ENCODE data around the gene ADM2. TPM values are rescaled to one million over a fixed set of nuclear protein-coding genes. Genes with fewer than 3 reads are reported as not detected.
"Not testable (repeated sequence)": the region's sequence is repeated elsewhere in the genome, so short reads cannot be mapped to it uniquely, and the experiment has no call there.

ADM2 gene, protein sequence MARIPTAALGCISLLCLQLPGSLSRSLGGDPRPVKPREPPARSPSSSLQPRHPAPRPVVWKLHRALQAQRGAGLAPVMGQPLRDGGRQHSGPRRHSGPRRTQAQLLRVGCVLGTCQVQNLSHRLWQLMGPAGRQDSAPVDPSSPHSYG
- total RNA-seq: 2.3 and 3.4 TPM in 2 replicates

DNA sequence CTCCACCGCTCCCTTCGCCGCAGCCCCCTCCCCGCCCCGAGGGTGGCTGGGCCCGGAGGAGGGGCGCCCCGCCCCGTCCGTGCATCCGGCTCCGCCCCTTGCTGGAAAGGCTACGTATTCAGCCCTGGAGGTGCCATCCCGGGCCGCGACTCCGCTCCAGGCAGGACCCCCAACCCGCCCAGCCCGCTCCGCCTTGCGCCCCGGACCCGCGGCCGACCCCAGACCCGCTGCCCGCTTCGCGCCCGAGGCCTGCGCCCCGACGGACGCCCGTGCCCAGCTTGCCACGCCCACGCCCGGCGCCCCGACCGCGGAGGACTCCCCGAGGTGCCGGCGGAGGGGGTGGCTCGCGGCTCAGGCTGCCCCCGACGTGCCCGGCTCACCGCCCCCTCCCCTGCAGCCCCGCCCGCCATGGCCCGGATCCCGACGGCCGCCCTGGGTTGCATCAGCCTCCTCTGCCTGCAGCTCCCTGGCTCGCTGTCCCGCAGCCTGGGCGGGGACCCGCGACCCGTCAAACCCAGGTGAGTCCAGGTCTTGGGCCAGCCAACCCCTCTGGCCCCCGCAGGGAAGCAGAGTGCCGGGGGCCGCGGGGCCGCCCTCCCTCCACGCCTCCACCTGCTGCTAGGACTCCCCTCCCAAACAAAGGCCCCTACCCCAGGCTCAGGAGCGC, at the start of gene ADM2:
ADM2 (plus strand) TSS at position 104 of the 667 bp plus-strand sequence; CDS start at position 409, 305 bp downstream.
- no peak for DNase-seq (ENCODE audit: low read depth)

DNA sequence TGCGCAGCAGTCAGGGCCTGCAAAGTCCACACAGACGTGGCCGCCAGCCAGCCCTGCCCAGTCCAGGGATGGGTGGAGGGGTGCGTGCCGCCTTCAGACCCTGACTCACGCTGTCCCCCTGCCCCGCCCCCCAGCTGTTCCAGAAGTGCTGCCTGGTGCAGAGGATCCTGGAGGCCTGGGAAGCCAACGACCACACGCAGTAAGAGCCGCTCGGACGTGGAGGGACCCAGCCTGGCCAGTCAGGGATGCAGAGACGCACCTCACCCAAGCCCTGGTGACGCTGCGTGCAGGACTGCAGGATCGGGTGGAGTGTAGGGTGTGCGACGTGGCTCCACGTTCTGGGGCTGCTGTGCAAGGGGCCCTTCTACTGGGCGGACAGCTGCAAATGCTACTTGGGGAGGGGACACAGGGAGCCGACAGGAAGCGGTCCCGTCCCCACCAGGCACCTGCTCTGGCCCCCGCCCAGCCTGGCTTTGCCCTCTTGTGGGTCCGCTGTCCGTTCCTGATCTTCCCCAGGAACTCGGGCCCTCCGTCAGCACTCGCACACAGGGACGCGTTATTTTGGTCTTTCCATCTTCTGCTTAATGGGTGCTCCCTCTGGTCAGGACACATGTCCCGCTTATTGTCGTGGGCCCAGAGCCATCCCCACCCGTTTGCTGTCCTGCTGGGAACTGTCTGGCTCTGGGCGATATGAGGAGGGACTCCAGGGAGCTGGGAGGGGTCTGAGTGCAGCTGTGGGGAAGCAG, 49.0 kb upstream of the ADM2 start:
- no peak for DNase-seq (ENCODE audit: low read depth)

DNA sequence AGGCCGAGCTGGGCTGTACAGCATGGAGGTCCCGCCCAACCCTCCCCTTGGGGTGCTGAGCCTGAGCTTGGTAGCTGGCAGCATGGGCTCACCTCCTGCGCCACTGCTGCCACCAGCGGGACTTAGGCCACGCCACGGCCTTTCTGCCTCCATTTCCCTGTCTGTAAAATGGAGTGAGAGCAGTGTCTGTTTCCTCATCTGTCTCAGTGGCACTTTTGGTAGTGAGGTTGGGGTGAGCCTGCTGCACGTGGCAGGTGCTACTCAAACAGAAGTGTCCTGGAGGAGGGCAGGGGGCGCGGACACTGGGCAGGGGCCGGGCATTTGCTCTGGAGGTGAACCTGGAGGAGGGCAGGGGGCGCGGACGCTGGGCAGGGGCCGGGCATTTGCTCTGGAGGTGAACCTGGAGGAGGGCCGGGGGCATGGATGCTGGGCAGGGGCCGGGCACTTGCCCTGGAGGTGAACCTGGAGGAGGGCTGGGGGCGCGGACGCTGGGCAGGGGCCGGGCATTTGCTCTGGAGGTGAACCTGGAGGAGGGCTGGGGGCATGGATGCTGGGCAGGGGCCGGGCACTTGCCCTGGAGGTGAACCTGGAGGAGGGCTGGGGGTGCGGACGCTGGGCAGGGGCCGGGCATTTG, 48.3 kb upstream of the ADM2 start:
- not testable (repeated sequence) for DNase-seq (ENCODE audit: low read depth)

DNA sequence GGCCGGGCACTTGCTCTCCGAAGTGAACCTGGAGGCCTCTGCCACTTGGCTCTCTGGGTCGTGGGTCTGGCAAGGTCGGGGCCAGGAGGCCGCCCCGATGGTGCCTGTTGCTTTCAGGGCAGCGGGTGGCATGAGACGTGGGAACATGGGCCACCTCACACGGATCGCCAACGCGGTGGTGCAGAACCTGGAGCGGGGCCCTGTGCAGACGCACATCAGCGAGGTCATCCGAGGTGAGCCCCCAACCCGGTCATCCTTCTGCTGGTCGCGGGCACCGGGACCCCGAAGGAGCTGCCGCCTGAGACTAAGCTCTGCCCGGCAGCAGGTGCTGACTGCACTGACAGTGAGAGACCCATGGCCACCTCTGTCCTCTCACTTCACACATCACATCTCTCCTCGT, 46.5 kb upstream of the ADM2 start:
- DNase-seq (ENCODE audit: low read depth): no peak

DNA sequence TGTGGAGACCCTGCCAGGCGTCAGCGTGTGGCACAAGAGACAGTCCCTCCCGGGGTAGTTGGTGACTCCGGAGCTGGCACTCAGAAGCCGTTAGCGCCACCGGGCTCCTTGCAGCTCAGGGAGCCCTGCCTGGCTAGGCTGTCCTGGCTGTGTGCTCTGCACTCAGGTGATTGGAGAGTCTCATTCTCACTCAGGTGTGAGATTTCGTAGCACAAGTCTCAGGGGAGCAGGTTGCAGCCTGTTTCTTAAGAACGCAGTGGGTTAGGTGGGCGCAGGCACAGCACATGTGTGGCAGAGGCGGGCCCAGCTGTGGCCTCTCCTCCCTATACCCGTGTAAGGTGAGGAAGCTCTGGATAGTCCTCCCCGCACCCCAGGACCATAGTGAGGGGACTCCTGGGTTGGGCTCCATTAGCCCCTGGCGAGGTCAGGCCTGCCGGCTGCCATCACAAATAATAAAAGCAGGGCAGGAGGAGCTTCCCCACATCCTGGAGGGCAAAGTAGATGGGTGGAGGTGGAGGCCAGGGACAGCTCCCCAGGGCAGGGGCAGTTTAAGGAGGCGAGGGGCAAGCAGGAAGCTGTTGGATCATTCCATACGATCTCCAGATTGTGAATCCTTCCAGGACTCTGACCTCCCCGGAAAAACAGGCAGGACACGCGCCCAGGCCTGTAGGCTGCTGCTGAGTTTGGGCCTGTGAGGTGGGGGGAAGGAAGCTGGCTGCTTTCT, 45.9 kb upstream of the ADM2 start:
- no peak for DNase-seq (ENCODE audit: low read depth)

DNA sequence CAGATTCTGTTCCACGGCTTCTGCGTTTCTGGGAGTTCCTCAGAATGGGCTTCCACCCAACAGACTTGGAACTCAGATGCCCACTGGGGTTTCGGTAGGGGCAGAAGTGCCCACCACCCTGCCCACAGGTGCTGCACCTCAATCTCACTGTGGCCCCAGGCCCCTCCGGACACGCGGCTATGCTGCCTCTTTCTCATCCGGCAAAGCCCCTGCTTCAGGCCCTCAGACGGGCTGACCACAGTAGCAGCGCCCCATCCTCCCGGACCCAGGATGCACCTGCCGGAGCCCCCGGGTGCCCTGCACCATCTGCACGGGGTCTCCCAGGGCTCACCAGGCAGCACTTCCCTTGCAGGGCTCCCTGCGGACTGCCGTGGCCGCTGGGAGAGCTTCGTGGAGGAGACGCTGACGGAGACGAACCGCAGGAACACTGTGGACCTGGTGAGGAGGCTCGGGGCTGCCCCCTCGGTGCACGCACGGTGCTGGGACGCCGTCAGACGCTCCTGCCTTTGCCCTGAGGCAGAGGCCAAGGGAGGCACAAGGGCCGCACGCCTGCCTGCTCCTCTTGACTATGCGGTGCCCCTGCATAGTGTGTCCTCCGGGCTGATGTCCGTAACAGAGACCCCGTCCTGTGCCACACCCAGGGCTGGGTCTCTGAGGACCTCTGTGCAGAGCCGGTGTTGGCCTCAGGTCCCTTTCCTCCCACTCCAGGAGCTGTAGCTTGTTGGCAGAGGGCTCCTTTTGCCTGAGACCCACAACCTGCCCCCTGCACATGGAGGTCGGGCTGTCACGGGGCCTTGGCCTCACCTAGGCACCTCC, 45.1 kb upstream of the ADM2 start:
- DNase-seq (ENCODE audit: low read depth): no peak

DNA sequence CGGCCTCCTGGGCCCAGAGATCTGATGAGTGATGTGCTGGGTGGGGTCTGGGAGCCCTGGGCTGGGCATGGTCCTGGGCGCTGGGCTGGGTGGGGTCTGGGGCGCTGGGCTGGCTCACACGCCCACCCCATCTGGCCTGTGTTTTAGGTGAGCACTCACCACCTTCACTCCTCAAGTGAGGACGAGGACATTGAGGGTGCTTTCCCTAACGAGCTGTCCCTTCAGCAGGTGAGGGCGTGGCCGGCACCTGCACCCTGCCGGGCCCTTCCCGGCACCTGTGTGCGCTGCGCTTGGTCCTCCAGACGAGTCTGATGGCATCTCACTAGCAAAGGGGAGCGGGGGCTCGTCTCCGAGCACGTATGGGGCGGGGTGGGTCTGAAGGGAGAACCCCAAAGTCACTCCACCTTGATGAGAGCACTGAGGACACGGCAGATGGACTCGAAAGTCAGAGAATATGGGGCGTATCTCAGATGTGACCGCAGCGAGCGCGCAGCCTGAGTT, 44.5 kb upstream of the ADM2 start:
- no peak for DNase-seq (ENCODE audit: low read depth)

DNA sequence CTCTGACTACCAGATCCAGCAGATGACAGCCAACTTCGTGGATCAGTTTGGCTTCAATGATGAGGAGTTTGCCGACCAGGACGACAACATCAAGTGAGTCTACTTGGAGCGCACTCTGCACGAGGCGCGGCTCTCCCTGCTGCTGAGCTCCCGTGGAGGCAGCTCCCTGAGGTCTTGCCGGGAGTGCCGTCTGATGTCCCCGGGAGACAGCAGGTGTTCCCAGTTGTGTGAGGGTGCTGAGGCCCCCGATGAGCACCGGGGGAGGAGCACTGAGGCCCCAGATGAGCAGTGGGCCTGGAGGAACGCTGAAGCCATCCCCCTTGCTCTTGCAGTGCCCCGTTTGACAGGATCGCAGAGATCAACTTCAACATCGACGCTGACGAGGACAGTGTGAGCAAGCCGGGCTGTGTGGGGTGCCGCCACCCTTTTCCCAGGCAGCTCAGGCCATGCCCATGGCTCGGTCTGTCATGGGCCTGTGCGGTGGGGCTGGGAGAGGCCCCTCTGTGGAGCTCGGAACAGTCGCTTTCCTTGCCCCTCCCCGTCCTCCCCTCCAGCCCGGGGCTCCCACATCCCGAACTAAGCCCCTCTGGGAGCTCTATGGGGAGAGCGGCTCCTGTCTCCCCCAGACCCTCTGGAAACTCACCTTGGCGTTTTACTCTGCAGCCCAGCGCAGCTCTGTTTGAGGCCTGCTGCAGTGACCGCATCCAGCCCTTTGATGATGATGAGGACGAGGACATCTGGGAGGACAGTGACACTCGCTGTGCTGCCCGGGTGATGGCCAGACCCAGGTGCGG, 43.6 kb upstream of the ADM2 start:
- no peak for DNase-seq (ENCODE audit: low read depth)

DNA sequence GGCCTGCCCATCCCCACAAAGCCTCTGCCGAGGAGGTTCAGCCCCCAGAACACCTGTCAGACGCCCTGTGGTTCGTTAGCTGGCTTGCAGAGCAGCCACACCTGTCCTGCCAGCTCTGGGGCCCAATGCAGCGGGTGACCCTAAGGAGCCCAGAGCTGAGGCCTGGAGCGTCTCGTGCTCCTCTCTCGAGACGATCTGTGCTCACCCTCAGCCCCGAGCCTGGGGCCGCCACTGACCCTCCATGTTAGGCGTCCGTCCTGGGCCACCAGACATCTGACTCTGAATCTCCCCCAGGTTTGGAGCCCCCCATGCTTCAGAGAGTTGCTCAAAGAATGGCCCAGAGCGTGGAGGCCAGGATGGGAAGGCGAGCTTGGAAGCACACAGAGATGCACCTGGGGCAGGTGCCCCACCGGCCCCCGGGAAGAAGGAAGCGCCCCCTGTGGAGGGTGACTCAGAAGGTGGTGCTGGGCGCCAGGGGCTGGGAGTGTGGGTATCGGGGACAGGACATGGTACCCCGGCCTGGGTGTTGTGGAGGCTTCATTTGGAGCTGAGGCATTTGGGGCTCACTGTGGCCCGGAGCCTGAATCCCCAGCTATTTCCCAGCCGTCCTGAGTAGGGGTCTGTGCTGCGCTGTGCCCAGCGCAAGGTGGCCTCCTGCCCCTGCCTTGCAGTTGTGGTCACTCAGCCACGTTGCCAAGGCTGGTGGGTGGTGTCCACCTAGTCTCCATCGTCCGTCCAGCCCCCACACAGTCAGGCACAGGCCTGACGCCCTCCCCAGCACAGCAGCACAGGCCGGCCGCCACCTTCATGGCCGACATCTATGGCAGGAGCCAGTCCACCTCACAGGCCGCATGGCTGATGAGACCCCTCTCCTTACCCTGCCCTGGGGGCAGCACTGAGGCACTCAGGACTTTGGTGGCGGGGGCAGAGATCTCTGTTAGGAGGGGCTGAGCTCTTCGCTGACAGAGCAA, 42.8 kb upstream of the ADM2 start:
- DNase-seq (ENCODE audit: low read depth): no peak

DNA sequence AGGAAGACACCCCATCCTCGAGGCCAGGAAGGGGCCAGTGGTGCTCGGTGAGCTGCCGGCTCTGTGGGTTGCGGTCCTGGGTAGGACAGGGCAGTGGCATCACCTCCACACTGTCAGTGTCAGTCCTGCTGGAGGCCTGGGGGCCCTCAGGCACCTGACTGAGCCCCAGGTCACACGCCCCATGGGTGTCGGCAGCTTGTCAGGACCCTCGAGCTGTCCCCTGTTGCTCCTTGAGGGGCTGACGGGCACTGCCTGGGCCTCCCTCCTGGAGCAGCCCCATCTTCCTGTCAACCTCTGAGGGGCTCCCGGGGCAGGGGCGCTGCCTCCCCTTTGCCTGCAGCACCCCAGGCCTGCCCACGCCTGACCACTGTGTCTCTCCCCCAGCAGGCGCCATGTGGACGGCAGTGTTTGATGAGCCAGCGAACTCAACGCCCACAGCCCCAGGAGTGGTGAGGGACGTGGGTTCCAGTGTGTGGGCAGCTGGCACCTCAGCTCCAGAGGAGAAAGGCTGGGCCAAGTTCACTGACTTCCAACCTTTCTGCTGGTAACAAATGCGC, 42.0 kb upstream of the ADM2 start:
- DNase-seq (ENCODE audit: low read depth): no peak

DNA sequence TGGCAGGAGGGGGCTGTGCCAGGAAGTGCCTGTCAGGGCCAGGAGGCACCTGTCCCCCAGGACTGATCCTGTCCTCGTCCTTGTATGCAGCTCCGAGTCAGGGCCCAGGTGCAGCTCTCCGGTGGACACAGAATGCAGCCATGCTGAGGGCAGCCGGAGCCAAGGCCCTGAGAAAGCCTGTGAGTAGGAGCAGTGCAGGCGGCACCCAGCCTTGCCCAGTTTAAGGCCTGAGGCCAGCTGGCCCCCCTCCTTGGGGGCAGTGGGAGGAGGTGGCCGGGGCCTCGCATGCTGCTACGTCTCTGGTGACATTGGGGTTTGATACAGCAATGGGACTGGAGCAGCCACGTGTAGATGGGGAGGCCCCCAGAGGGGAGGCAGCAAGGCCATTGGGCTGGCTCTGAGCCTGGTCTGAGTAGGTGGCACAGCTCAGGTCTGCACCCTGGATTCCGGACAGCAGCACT, 41.4 kb upstream of the ADM2 start:
- DNase-seq (ENCODE audit: low read depth): no peak

DNA sequence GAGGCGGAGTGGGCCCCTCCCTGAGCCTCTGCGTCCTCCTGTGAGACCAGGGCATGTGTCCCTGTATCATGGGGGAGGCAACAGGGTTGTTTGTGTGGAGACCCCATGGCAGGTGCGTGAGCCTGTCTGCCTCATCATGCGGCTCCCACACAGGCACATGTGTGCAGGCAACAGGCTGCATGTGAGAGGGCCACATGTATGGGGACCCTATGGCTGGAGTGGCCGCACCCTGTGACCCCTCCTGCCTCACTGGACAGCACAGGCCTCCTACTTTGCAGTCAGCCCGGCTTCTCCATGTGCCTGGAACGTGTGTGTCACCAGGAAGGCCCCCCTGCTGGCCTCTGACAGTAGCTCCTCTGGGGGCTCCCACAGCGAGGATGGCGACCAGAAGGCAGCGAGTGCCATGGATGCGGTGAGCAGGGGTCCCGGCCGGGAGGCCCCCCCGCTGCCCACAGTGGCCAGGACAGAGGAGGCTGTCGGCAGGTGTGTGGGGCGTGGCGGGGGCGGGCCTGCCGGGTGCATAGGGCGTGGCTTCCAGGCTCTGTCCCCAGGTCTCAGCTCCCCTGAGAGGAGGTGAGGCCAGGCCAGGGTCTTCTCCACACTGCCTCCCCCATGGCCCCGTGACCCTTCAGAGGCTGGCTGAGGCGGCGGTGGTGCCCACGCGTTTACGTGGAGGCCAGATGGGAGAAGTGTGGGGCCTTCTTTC, 40.6 kb upstream of the ADM2 start:
- no peak for DNase-seq (ENCODE audit: low read depth)

DNA sequence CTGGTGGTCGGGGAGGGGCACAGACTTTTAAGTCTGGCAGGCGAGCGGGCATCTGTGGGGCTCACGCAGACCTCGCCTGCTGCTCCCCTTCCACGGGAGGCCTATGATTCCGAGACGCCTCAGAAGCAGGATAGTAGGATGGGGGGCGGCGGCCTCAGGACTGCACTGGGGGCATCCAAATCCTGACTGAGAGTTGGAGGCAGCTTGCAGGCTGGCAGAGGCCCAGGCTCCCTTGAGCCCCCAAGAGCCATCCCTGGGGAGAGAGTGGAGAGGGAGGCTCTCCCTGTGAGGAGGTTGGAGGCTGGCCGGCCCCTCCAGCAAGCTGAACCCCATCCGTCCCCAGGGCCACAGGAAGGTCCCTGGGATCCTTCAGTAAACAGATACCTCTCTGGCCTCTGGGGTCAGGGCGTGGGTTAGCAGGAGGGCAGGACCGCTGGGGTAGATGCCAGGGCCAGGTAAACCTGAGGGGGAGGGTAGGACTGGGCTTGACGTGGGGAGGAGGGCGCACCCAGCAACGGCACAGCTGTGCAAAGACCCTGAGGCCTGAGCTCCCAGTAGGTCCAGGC, 39.8 kb upstream of the ADM2 start:
- no peak for DNase-seq (ENCODE audit: low read depth)

DNA sequence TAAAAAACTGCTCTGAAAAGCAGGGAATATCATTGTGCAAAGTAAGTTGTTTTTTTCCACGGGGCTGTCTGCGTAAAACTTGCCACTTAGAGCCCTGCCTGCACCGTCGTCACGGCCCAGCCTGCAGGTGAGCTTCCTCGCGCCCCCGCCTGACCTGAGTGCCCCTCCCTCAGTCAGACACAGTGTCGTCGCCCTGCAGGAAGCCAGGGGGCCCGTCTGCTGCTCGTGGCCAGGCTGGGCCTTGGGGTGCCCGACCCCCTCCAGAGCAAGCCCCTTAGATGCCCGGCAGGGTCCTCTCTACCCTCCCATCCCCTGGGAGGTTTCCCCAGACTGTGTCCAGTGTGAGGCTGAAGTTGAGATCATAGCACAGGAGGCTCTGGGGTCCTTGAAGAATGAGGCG, 38.1 kb upstream of the ADM2 start:
- no peak for DNase-seq (ENCODE audit: low read depth)

DNA sequence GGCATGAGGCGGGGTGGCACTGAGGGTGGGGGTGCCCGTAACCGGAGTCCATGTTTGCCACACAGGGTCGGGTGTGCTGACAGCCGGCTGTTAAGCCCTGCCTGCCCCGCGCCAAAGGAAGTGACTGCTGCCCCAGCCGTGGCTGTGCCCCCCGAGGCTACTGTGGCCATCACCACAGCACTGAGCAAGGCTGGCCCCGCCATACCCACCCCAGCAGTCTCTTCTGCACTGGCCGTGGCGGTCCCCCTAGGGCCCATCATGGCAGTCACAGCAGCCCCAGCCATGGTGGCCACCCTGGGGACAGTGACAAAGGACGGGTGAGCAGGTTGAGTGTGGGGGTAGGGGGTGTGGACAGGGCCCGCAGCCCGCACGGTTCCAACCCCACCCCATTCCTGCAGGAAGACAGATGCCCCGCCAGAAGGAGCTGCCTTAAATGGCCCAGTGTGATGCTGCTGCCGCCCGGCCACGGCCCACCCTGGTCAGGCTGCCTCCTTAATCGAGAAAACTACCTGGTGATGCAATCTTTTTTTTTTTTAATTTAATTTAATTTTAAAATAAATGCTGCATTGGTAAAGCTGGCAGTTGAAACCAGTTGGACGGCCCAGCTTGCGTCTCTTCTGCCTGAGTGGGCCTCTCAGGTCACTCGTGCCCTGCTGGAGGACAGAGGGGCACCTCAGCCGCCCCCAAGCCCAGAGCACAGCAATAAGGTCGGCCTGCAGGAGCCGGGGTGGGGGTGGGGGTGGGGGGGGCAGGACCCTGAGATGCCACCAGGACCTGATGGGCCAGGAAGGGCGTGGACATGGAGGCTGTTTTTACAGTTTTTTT, 37.3 kb upstream of the ADM2 start:
- no peak for DNase-seq (ENCODE audit: low read depth)

DNA sequence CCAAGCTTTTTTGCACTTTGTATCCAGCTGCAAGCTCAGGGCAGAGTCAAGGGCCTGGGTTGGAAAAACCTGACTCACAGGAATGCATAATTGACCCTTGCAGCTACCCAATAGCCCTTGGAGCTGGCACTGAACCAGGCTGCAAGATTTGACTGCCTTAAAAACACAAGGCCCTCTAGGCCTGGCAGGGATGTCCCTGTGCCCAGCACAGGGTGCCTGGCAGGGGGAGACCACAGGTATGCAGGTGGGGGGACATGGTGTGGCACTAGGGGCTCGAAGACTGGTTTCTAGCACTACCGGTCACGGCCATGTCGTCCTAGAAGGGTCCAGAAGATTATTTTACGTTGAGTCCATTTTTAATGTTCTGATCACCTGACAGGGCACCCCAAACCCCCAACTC, 36.7 kb upstream of the ADM2 start:
- peak; percentile 86 for DNase-seq (ENCODE audit: low read depth)
